GM23248 (cell line): Measurements from ENCODE around the gene AQP7. TPM values are rescaled to one million over a fixed set of nuclear protein-coding genes. Genes with fewer than 3 reads are reported as not detected.

Experiments
- DNase-seq: peaks from one replicate; pipeline ENCODE4 v3.0.0-alpha.2; 2015
- H2AFZ ChIP-seq: fragments of 200-600 bp; sonication (generic); 2 replicates; pipeline ENCODE4 v1.6.1; 2016; ENCODE audit warnings: antibody characterized with exemption
- H3F3A ChIP-seq: fragments of 200-600 bp; sonication (generic); 2 replicates; pipeline ENCODE4 v1.6.1; 2016; ENCODE audit warnings: mild to moderate bottlenecking, antibody characterized with exemption, mixed run types; ENCODE audit not compliant: insufficient read depth
- H3K27ac ChIP-seq: fragments of 200-600 bp; sonication (generic); 2 replicates; pipeline ENCODE4 v1.5.1; 2016; ENCODE audit warnings: mild to moderate bottlenecking
- H3K27me3 ChIP-seq: fragments of 200-600 bp; sonication (generic); replicated peaks from 2 replicates; pipeline ENCODE4 v1.6.1; 2016; ENCODE audit warnings: mild to moderate bottlenecking; ENCODE audit not compliant: insufficient read depth
- H3K36me3 ChIP-seq: fragments of 200-600 bp; sonication (generic); 2 replicates; pipeline ENCODE4 v1.6.1; 2016; ENCODE audit warnings: low read depth, mild to moderate bottlenecking
- H3K4me1 ChIP-seq: fragments of 200-600 bp; sonication (generic); 2 replicates; pipeline ENCODE4 v1.6.1; 2016; ENCODE audit warnings: mild to moderate bottlenecking; ENCODE audit not compliant: insufficient read depth
- H3K4me2 ChIP-seq: fragments of 200-600 bp; sonication (generic); one replicate; pipeline ENCODE4 v1.6.1; 2016; ENCODE audit warnings: mild to moderate bottlenecking; ENCODE audit not compliant: unreplicated experiment
- H3K4me3 ChIP-seq: fragments of 200-600 bp; sonication (generic); 2 replicates; pipeline ENCODE4 v1.5.1; 2016; ENCODE audit warnings: mild to moderate bottlenecking
- H3K79me2 ChIP-seq: fragments of 200-600 bp; sonication (generic); 2 replicates; pipeline ENCODE4 v1.6.1; 2016; ENCODE audit warnings: mild to moderate bottlenecking; ENCODE audit not compliant: insufficient read depth
- H3K9ac ChIP-seq: fragments of 200-600 bp; sonication (generic); 2 replicates; pipeline ENCODE4 v1.6.1; 2016; ENCODE audit warnings: mild to moderate bottlenecking
- H3K9me2 ChIP-seq: fragments of 200-600 bp; sonication (generic); 2 replicates; pipeline ENCODE4 v1.6.1; 2016; ENCODE audit warnings: mixed run types, mild to moderate bottlenecking, moderate library complexity; ENCODE audit not compliant: insufficient read depth
- H3K9me3 ChIP-seq: fragments of 200-600 bp; sonication (generic); one replicate; pipeline ENCODE4 v1.6.1; 2017; ENCODE audit warnings: low read depth
- H4K20me1 ChIP-seq: fragments of 200-600 bp; sonication (generic); 2 replicates; pipeline ENCODE4 v1.6.0; 2016; ENCODE audit not compliant: insufficient read depth
- EZH2 ChIP-seq: fragments of 200-600 bp; sonication (generic); IDR thresholded peaks from 2 replicates; pipeline ENCODE4 v1.6.1; 2018; ENCODE audit warnings: antibody characterized with exemption, mild to moderate bottlenecking; ENCODE audit not compliant: insufficient read depth, poor library complexity, severe bottlenecking
- EZH2phosphoT487 ChIP-seq: fragments of 200-600 bp; sonication (generic); IDR thresholded peaks from 2 replicates; pipeline ENCODE4 v1.6.1; 2018; ENCODE audit warnings: antibody characterized with exemption, moderate library complexity, mild to moderate bottlenecking, low read depth; ENCODE audit not compliant: insufficient read depth
- WGBS, 2 experiments: methylation state at CpG; one replicate each; pipeline ENCODE4 v1.1.6; 2015 to 2017; ENCODE audit warnings: low lambda C conversion rate in 2 of 2, low coverage in 1 of 2; ENCODE audit errors: missing lambda C conversion rate in 2 of 2; 5-methylcytosine and 5-hydroxymethylcytosine counted together
- in situ Hi-C: fragments of 300-500 bp; cut with MboI; formaldehyde crosslinking; loops from 2 replicates; pipeline ENCODE4 v1.15.0; 2020
- polyA plus RNA-seq: library from polyadenylated mRNA; unstranded; fragments of >200 nt; fragmentation: Nextera tagmentation; extraction: Ambion mirVana; gene quantifications from 2 replicates; pipeline ENCODE4 v1.2.1, GENCODE V29; 2016
- total RNA-seq: library from RNA; depleted of rRNA; stranded (reverse); fragments of >200 nt; shearing (Covaris generic); gene quantifications from 2 replicates; pipeline ENCODE4 v1.2.3, GENCODE V29; 2014

Gene AQP7
- total and polyA plus RNA-seq, 2 experiments from 2014 or later: not detected

- H3K36me3 ChIP-seq: peaks cover 43% of the 10 kb centered on the region
- peak overlapping the region; percentile 73; the same call in 1 of the 2 replicates for H3K9ac ChIP-seq
- H3K79me2 ChIP-seq: no peaks in the 10 kb centered on the region
- H3K4me1 ChIP-seq: peaks cover 9% of the 10 kb centered on the region; the same call in 1 of the 2 replicates
- H3K27me3 ChIP-seq: no peaks in the 10 kb centered on the region
- H4K20me1 ChIP-seq: no peaks in the 10 kb centered on the region
- H3F3A ChIP-seq: peaks cover 25% of the 10 kb centered on the region
- H3K27ac ChIP-seq: peak overlapping the region; percentile 79
- in situ Hi-C loops: no loop called here
- no peaks in the 10 kb centered on the region for H3K9me2 ChIP-seq
- H2AFZ ChIP-seq: no peak overlapping the region
- TF ChIP-seq EZH2phosphoT487: no peak
- TF ChIP-seq EZH2: no peak
- H3K9me3 ChIP-seq: no peaks in the 10 kb centered on the region
- no peak overlapping the region for H3K4me3 ChIP-seq
- no peak overlapping the region for H3K4me2 ChIP-seq
- 30 to 44% methylated on average over 2 of the region's 2 CpGs for WGBS, 2 experiments
- peak; percentile 14 for DNase-seq
These were observed 52.6 kb downstream of the AQP7 start for GRCh38 chr9:33349743-33350142.

DNA sequence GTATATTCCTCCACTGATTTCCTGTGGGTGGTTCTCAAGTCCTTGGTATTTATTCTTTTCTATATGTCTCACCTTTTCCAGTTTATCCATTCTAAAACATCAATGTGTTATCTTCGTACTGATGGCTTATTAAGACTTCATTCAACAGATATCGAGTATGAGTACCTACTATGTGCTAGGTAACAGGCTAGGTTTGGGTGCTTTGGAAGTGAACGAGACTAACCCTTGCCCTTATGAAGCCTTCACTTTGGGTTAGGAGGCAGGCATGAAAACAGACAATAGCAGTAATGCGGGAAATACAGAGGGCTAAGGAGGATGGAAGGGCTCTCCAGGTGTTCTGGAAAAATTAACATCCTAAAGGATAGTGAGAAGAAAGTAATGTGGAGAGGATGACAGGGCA, 53.4 kb downstream of the AQP7 start:
- Histone ChIP-seq H3K9ac (no peak overlapping the region), H3K79me2 (0 out of 2 replicates have a peak, but pooled peaks cover 2% of the 10 kb centered on the region), H3F3A (peaks cover 25% of the 10 kb centered on the region), H3K9me2 (no peaks in the 10 kb centered on the region), H3K9me3 (no peaks in the 10 kb centered on the region), H3K4me1 (peaks cover 9% of the 10 kb centered on the region; the same call in 1 of the 2 replicates), H3K4me3 (no peak overlapping the region), H3K27ac (no peak overlapping the region), H4K20me1 (no peaks in the 10 kb centered on the region), H3K27me3 (no peaks in the 10 kb centered on the region), H3K36me3 (peaks cover 51% of the 10 kb centered on the region), H2AFZ (no peak overlapping the region), H3K4me2 (no peak overlapping the region)
- DNase-seq: no peak
- TF ChIP-seq EZH2phosphoT487 (no peak), EZH2 (no peak)
- in situ Hi-C loops: no loop called here
- 95 to 96% methylated on average over 4 of the region's 4 CpGs for WGBS, 2 experiments

DNA sequence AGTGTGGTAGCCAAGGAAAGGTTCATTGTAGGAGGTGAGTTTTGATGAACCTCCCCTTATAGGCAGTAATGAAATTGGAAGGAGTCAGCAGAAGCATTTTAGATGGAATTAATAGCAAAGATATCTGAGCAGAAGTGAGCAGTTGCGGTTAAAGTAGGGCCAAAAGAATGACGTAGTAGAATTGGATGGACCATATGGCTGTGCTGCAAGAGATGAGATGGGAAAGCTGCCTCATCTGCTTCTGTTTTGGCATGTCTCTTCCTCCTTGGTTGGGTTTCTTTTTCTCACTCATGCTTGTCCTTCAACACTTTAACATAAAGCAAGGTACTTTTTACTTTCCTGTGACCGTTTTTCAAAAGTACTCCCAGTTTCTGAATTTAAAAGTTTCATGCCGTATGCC, 55.8 kb downstream of the AQP7 start:
- peaks cover 71% of the 10 kb centered on the region for H3K36me3 ChIP-seq
- no peak overlapping the region for H3K27ac ChIP-seq
- no peaks in the 10 kb centered on the region for H4K20me1 ChIP-seq
- peak; percentile 48 for DNase-seq
- H3K79me2 ChIP-seq: 0 out of 2 replicates have a peak, but pooled peaks cover 4% of the 10 kb centered on the region
- 79 to 80% methylated on average over 4 of the region's 4 CpGs for WGBS, 2 experiments
- H3K9me3 ChIP-seq: no peaks in the 10 kb centered on the region
- H3K9me2 ChIP-seq: no peaks in the 10 kb centered on the region
- in situ Hi-C loops: no loop called here
- H2AFZ ChIP-seq: no peak overlapping the region
- no peaks in the 10 kb centered on the region for H3K27me3 ChIP-seq
- no peak for TF ChIP-seq EZH2phosphoT487
- peaks cover 25% of the 10 kb centered on the region for H3F3A ChIP-seq
- H3K4me2 ChIP-seq: no peak overlapping the region
- peaks cover 9% of the 10 kb centered on the region; the same call in 1 of the 2 replicates for H3K4me1 ChIP-seq
- H3K9ac ChIP-seq: no peak overlapping the region
- H3K4me3 ChIP-seq: no peak overlapping the region

- H3F3A ChIP-seq: peaks cover 15% of the 10 kb centered on the region; the same call in 1 of the 2 replicates
- no peak overlapping the region for H3K9ac ChIP-seq
- 72 to 73% methylated on average over 3 of the region's 3 CpGs for WGBS, 2 experiments
- no peaks in the 10 kb centered on the region for H3K9me3 ChIP-seq
- DNase-seq: no peak
- H3K9me2 ChIP-seq: no peaks in the 10 kb centered on the region
- no peak overlapping the region for H3K4me3 ChIP-seq
- no peak overlapping the region for H3K4me2 ChIP-seq
- H3K4me1 ChIP-seq: no peaks in the 10 kb centered on the region
- in situ Hi-C loops: no loop called here
- no peak overlapping the region for H3K27ac ChIP-seq
- no peaks in the 10 kb centered on the region for H3K27me3 ChIP-seq
- no peaks in the 10 kb centered on the region for H4K20me1 ChIP-seq
- peaks cover 92% of the 10 kb centered on the region for H3K36me3 ChIP-seq
- H3K79me2 ChIP-seq: 0 out of 2 replicates have a peak, but pooled peaks cover 4% of the 10 kb centered on the region
- no peak for TF ChIP-seq EZH2
- TF ChIP-seq EZH2phosphoT487: no peak
- no peak overlapping the region for H2AFZ ChIP-seq
These were observed 58.2 kb downstream of the AQP7 start for GRCh38 chr9:33344145-33344544.

GRCh38 chr9:33341182-33341581, 61.2 kb downstream of the AQP7 start:
- no peak overlapping the region for H3K4me2 ChIP-seq
- H3K4me1 ChIP-seq: no peaks in the 10 kb centered on the region
- DNase-seq: no peak
- H3K9ac ChIP-seq: no peak overlapping the region
- no peaks in the 10 kb centered on the region for H3K9me3 ChIP-seq
- H3K27ac ChIP-seq: no peak overlapping the region
- H3K36me3 ChIP-seq: peaks cover 84% of the 10 kb centered on the region
- 97 to 100% methylated on average over 3 of the region's 3 CpGs for WGBS, 2 experiments
- no peak for TF ChIP-seq EZH2phosphoT487
- TF ChIP-seq EZH2: no peak
- H3K9me2 ChIP-seq: no peaks in the 10 kb centered on the region
- in situ Hi-C loops: no loop called here
- H2AFZ ChIP-seq: no peak overlapping the region
- H3K4me3 ChIP-seq: no peak overlapping the region
- H3K79me2 ChIP-seq: 0 out of 2 replicates have a peak, but pooled peaks cover 5% of the 10 kb centered on the region
- no peaks in the 10 kb centered on the region; the same call in 1 of the 2 replicates for H3F3A ChIP-seq
- H3K27me3 ChIP-seq: no peaks in the 10 kb centered on the region
- no peaks in the 10 kb centered on the region for H4K20me1 ChIP-seq
